Large intestine (tissue), 3 donors: Measurements from ENCODE around the gene KIAA1755. TPM values are rescaled to one million over a fixed set of nuclear protein-coding genes. Genes with fewer than 3 reads are reported as not detected.

Source experiments
- DNase-seq, 2 donors: peaks; one replicate each; pipeline versions ENCODE4 v3.0.0 to v3.0.0-alpha.2; 2013
- H3K27ac ChIP-seq: one replicate; pipeline ENCODE4 v1.5.1; 2013; ENCODE audit warnings: low read length
- H3K27me3 ChIP-seq: 2 replicates; pipeline ENCODE4 v1.6.1; 2013; ENCODE audit warnings: low read length; ENCODE audit not compliant: control insufficient read depth, insufficient read depth
- H3K36me3 ChIP-seq: 2 replicates; pipeline ENCODE4 v1.6.1; 2013; ENCODE audit warnings: low read length; ENCODE audit not compliant: control insufficient read depth, insufficient read depth
- H3K4me1 ChIP-seq: one replicate; pipeline ENCODE4 v1.6.1; 2013; ENCODE audit warnings: low read length; ENCODE audit not compliant: control insufficient read depth, insufficient read depth
- H3K4me3 ChIP-seq: one replicate; pipeline ENCODE4 v1.5.1; 2013; ENCODE audit warnings: low read length
- H3K9me3 ChIP-seq: one replicate; pipeline ENCODE4 v1.6.1; 2013; ENCODE audit warnings: mild to moderate bottlenecking, low read depth, low read length, moderate library complexity; ENCODE audit not compliant: control insufficient read depth
- WGBS: methylation state at CpG from one replicate; pipeline ENCODE4 v1.1.5; 2013; ENCODE audit warnings: low lambda C conversion rate; ENCODE audit not compliant: insufficient coverage; 5-methylcytosine and 5-hydroxymethylcytosine counted together
- polyA plus RNA-seq: library from polyadenylated mRNA; unstranded; fragments of 120-200 nt; gene quantifications from one replicate; pipeline ENCODE4 v1.2.1, GENCODE V29; 2013

Gene KIAA1755
- polyA plus RNA-seq, 1 donor = 8.4 TPM

DNA sequence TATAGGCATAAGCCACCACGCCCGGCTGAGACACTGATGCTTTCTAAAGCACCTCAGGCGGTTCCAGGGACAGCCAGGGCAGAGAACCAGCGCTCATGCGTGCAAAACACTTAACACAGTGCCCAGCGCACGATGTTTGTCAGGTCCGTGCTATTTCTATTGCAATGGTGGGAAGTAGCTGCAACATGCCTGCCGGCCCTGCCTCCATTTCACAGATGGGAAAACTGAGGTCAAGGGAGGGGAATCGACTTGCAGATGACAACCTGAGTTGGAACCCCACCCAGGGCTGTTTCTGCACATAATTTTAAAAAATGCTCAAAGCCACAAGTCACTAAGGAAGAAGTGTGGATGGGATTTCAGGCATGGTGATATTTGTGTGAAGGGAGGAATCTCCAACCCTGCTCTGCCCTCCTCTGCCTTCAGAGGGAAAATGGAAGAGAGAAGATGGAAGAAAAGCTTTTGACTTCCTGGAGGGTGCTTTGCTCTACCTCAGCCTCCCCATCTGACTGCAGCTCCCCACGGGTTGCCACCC lies 39.9 kb downstream of the KIAA1755 start:
- no peak overlapping the region for H3K4me3 ChIP-seq
- H3K27ac ChIP-seq = no peak overlapping the region
- no peaks in the 10 kb centered on the region for H3K9me3 ChIP-seq
- WGBS = no CpG with 5 or more reads among the region's 11 CpGs
- H3K36me3 ChIP-seq = no peaks in the 10 kb centered on the region
- no peaks in the 10 kb centered on the region for H3K27me3 ChIP-seq
- DNase-seq = no peak
- no peaks in the 10 kb centered on the region for H3K4me1 ChIP-seq

DNA sequence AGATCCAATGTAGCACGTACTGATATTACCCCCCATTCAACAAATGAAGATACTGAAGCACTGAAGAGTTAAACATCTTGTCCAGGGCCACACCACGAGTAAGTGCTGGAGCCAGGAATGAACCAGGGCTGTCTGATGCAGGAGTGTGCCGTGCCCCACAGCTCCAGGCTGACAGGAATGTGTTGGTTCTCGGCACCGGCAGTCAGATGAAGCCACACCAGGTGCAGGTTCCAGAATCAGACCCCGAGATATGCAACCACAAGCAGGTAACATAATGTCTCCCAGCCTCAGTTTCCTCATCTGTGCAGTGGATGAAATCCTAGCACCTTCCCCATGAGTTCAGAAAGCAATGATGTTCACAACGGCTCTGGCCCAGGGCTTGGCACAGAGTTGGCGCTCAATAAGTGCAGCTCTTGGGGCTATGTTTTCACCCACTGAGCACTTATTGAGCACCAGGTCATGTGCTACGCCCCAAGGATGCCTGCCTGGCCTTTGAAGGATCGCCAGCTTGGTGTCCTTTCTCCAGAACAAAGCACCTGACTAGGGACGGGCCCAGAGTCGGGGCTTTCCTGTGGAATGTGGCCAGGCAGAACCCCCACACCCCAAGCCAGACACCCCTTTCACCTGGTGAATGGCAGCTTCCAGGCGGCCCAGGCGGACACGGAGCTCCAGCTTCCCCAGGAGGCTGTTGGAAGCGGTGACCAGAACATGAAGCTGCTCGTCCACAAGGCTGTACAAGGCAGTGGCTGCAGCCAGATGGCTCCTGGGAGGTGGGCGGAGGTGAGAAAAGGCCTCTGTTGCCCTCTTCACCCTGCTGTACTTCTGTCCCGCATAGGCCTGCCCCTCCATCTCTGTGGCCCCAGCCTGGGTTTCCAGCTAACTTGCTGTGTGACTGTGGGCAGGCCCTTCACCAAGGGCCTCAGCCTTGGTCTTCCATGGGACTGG lies 41.3 kb downstream of the KIAA1755 start:
- WGBS = no CpG with 5 or more reads among the region's 19 CpGs
- H3K36me3 ChIP-seq = no peaks in the 10 kb centered on the region
- DNase-seq = no peak

DNA sequence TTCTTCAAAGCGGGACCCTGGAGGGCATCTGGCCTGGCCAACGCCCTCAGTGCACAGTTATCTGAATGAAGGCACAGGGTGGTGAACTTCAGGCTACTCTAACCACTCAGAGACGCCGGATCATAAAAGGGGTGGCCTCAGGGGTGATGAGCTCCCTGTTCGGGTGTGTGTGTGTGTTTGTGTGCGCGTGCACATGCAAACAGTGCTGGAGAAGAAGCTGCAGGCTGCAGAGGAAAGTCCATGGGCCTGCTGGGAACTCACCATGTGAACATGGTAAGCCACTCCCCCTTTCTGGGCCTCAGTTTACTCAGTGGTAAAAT lies 42.0 kb downstream of the KIAA1755 start:
- DNase-seq = no peak
- no peaks in the 10 kb centered on the region for H3K4me1 ChIP-seq
- no peaks in the 10 kb centered on the region for H3K27me3 ChIP-seq
- no peaks in the 10 kb centered on the region for H3K36me3 ChIP-seq
- no peaks in the 10 kb centered on the region for H3K9me3 ChIP-seq
- no peak overlapping the region for H3K4me3 ChIP-seq
- no peak overlapping the region for H3K27ac ChIP-seq
- no CpG with 5 or more reads among the region's 7 CpGs for WGBS

More for the DNA sequence above, 41.3 kb downstream of the KIAA1755 start:
- H3K27ac ChIP-seq = no peak overlapping the region
- H3K9me3 ChIP-seq = no peaks in the 10 kb centered on the region
- H3K4me3 ChIP-seq = no peak overlapping the region
- H3K4me1 ChIP-seq = no peaks in the 10 kb centered on the region
- H3K27me3 ChIP-seq = no peaks in the 10 kb centered on the region

DNA sequence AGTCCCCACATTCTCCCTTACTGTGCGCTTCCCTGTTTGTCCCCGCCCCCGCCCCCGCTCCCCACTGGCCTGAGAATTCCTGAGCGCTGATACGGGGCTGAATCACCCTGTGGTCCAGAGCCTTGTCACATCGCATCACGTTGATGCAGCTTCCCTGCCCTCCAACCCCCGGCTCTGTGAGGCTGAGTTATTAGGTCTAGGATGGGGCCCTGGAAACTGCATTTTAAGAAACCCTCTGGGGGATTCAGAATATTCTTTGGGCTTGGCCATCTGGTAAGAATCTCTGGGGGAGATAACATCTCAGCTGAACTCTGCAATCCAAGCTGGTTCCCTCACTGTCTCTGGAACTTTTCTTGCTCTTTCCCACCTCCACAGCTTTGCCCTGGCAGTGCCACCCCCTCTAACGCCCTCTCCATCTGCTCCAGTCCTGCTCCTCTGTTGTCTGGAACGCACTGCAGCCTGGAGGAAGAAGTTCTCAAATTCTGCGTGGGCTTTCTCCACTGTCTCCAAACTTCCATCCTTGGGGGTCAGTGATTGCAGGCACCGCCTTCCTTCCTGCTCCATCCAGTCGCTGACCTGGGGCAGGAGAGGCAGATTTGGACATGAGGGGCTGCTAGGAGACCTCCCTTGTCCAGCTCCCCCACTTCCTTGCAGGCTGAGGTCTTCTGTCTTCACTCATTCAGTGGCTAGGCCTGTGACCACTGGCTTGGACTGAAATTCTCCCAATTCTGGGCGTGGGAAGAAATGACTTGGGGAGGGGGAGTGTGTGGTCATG lies 42.6 kb downstream of the KIAA1755 start:
- H3K27ac ChIP-seq = no peak overlapping the region
- no peaks in the 10 kb centered on the region for H3K4me1 ChIP-seq
- H3K27me3 ChIP-seq = no peaks in the 10 kb centered on the region
- no peak for DNase-seq
- no peaks in the 10 kb centered on the region for H3K36me3 ChIP-seq
- H3K4me3 ChIP-seq = no peak overlapping the region
- no peaks in the 10 kb centered on the region for H3K9me3 ChIP-seq
- WGBS = no CpG with 5 or more reads among the region's 15 CpGs

DNA sequence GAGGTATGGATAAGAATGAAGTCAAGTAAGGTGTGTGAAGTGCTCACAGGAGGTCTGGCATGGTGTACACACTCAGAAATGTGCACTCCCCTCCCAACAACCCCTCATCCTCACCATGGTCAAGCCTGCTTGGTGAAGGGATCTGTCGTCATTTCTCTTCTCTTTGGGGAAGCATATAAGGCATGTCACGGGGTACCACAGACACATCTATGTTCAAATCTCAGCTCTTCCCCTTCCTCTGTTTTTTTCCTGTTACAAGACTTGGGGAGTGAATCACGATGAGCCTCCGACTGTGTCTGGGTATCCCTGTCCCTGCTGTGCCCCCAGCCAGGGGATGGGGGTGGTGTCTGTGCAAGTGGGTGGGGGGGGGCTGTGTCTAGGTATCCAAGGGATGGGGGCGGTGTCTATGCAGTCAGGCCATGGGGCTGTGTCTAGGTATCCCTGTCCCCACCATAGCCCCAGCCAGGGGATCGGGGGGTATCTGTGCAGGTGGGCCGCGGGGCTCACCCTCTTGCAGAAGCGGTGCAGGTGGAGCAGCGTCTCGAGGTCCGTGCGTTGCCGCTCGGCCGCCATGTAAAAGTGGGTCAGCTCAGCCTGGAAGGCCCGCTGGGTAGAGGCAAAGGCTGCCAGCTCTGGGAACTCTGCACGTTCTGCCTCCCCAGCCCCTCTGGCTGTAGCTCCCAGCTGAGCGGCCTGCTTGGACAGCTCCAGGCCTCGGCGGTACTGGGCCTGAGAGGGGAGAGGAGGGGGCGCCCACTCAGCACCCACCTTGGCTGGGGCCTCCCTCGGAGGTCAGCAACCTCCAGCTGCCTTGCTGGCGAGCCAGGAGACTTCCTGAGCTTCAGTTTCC lies 43.6 kb downstream of the KIAA1755 start:
- no CpG with 5 or more reads among the region's 24 CpGs for WGBS
- Histone ChIP-seq H3K4me1 (no peaks in the 10 kb centered on the region), H3K4me3 (no peak overlapping the region), H3K27ac (no peak overlapping the region), H3K9me3 (no peaks in the 10 kb centered on the region), H3K36me3 (no peaks in the 10 kb centered on the region), H3K27me3 (no peaks in the 10 kb centered on the region)
- DNase-seq = no peak

DNA sequence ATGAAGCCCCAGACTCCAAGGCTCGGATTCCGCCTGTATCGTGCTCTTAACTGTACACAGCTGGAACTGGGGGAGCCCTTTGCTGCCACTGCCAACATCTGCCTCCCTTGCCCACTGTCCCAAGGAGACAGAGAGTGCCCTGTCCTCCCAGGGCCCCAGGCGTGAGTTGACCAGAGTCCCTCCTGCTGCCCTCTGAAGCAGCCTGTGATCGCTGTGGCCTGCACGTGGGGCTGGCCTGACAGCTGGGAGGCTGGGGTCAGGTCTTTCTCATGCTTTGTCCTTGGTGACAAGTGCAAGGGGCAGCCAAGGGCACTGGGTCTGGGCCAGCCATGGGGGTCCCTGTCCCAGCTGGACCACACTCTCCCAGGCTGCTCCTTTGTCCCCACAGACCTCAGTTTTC lies 44.3 kb downstream of the KIAA1755 start:
- Histone ChIP-seq H3K9me3 (no peaks in the 10 kb centered on the region), H3K27me3 (peaks cover 2% of the 10 kb centered on the region), H3K27ac (no peak overlapping the region), H3K36me3 (no peaks in the 10 kb centered on the region), H3K4me3 (no peak overlapping the region), H3K4me1 (no peaks in the 10 kb centered on the region)
- WGBS = no CpG with 5 or more reads among the region's 6 CpGs
- DNase-seq = no peak

DNA sequence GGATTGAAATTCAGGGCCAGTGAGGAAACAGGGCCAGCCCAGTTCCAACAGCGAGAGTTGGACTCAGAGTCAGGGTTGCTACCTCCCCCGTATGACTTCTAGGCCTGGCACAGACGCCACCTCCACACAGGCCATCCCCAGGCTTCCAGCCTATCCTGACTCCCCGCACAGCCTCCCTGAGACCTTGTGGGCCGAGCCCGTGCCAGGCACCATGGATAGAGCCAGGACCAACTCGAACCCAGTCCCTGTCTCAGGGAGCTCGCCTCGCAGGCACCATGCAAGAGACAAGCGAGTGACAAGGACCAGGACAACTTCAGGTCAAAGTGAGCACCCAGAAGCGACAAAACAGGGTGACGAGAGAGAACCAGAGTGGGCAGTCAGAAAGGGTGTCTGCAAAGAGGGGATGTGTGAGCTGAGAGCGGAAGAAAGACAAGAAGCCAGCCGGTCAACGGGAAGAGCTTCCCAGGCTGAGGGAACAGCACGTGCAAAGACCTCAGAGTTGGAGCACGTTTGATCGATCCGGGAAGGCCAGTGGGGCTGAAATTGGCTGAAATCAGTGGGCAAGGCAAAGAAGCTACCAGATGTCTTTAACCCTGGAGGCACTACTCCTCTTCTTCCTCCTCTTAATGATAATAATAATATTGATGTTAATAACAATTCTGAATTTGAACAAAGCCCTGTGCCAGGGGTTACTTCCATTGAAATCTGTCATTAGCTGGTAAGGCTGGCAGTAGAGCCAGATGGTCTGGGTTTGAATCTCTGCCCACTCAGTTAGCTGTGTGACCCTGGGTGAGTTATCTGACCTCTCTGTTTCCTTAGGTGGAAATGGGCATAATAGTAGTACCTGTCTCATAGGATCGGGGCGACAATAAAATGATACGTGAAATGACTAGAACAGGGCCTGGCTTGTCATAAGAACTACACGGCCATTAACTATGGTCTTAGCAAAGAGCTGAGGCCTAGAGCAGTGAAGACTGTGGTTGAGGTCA lies 45.0 kb downstream of the KIAA1755 start:
- Histone ChIP-seq H3K4me3 (no peak overlapping the region), H3K9me3 (no peaks in the 10 kb centered on the region), H3K27ac (no peak overlapping the region), H3K36me3 (no peaks in the 10 kb centered on the region), H3K27me3 (peaks cover 2% of the 10 kb centered on the region), H3K4me1 (no peaks in the 10 kb centered on the region)
- WGBS = no CpG with 5 or more reads among the region's 23 CpGs
- no peak for DNase-seq

DNA sequence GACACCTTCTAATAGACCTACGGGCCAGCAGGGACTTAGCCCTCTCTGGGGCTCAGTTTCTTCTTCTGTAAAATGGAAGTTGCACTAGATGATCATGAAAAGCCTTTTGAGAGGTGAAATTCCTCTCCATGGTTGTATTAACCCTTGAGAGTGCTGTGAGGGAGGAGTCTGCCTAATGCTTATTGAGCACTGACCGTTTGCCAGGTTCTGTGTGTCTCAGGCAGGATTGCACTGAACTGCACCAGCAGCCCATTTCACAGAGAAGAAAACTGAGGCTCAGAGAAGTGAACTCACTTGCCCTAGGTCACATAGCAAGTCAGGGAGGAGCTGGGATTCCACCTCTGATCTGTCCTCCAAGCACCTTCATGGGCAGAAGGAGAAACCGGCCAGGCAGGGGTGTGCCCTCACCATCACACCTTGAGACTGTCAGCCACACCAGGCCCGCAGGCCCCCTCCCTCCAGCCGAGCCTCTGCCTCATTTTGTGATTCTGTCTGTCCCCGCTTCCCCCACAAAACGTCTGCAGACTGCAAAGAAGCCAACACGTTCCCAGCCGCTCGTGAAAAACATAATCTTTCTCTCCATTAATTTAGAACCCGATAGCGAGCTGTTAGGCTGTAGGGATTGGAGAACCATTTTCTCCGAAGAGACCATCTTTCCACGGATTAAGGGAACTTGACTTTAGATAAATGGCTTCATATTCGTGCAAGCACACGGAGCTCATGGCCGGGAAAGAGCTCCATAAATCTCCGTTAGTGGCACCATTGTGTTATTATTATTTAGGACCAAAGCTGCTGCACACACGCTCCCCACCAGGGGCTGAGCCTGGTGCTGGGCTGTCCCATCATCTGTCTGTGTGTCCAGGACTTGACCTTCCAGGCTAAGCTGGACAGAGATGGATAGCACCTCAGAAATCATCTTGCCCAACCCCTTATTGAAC lies 46.0 kb downstream of the KIAA1755 start:
- H3K36me3 ChIP-seq = no peaks in the 10 kb centered on the region
- no peak for DNase-seq
- WGBS = 87% methylated on average over 3 of the region's 19 CpGs

DNA sequence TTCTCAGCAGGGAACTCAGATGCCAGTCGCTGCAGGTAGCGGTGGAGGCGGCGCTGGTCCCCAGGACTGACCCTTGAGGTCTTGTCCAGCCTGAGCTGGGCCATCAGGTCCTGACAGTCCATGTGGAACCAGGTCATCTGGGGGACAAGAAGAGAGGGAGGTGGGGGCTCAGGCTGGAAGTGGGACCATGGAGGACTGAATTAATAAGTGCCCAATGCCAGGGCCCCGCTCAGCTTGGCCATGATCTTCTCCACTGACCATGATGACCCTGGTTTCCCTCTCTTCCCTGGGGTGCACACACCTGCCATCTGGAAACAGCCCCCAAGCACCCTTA lies 47.0 kb downstream of the KIAA1755 start:
- WGBS = no CpG with 5 or more reads among the region's 5 CpGs
- DNase-seq = no peak
- no peak overlapping the region for H3K27ac ChIP-seq
- peaks cover 2% of the 10 kb centered on the region for H3K27me3 ChIP-seq
- H3K4me1 ChIP-seq = no peaks in the 10 kb centered on the region
- no peak overlapping the region for H3K4me3 ChIP-seq
- H3K36me3 ChIP-seq = no peaks in the 10 kb centered on the region
- no peaks in the 10 kb centered on the region for H3K9me3 ChIP-seq

More for the DNA sequence above, 46.0 kb downstream of the KIAA1755 start:
- Histone ChIP-seq H3K4me1 (no peaks in the 10 kb centered on the region), H3K27ac (no peak overlapping the region), H3K27me3 (peaks cover 2% of the 10 kb centered on the region), H3K4me3 (no peak overlapping the region), H3K9me3 (no peaks in the 10 kb centered on the region)
